Measurements from ENCODE around the gene VWA2.

VWA2 gene

DNA sequence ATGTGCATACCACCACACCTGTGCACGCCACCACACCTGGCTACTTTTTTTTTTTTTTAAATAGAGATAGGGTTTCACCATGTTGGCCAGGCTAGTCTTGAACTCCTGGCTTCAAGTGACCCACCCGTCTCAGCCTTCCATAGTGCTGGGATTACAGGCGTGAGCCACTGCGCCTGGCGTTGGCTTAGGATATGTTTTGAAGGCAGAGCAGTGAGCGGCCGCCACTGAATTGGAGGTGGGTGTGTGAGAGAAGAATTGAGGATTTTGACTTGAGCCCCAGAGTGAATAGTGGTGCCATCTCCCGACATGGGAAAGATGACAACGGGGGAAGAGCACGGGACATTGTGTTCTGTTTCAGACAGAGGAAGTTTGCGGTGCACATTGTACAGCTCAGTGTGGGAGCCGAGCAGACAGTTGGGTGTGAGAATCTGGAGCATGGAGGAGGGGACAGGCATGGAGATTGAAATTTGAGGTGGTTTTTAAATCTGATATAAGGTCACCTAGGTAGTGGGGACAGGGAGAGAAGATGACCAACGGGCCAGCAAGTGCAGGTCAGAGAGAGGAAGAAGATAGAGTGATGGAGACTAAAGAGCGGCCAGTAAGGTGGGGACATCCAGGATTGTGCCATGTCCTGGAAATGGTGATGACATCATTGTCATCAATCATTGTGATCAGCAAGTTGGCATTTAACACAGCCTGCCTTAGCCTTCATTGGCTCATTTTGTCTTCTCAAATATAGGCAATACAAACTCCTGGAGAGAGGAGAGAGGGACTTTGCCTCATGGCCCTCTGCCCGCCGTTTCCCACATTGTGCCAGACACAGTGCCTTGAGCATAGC is 35.8 kb downstream of the VWA2 start:
- no peak for DNase-seq (ENCODE audit: low read depth in 2 of 2, low spot score in 1 of 2)

DNA sequence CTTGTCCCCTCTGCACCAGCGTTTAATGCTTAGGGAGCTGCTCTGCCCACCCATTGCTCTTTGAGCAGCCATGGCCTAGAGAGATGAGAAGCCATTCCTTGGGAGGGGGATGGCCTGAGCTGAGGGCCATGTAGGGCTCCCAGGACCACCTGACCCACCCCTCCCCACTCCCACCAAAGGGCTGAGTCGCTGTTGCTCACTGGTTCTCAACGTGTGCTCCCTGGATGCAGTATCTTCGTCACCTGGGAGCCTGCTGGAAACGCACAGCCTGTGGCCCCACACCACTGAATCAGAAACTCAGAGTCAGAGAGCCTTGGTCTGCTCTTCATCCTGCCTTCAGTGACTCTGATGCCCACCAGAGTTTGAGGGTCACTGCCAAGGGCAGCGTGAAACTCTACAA is 37.0 kb downstream of the VWA2 start:
- DNase-seq (ENCODE audit: low read depth in 2 of 2, low spot score in 1 of 2), result no peak

DNA sequence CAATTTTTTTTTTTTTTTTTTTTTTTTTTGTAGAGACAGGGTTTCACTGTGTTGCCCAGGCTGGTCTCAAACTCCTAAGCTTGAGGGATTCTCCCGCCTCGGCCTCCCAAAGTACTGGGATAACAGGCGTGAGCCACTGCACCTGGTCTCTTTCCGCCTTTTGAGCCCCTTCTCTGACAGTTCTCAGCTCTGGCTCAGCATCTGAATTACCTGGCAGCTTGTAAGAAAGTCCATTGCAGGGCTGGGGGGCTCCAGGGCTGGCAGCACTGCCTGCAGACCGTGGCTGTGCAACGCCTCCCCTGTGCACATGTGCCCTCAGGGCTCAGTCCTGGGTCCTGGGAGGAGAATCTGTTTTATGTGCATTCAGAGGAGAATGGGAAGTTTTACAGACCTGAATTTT is 37.6 kb downstream of the VWA2 start:
- DNase-seq (ENCODE audit: low read depth in 2 of 2, low spot score in 1 of 2), result no peak

DNA sequence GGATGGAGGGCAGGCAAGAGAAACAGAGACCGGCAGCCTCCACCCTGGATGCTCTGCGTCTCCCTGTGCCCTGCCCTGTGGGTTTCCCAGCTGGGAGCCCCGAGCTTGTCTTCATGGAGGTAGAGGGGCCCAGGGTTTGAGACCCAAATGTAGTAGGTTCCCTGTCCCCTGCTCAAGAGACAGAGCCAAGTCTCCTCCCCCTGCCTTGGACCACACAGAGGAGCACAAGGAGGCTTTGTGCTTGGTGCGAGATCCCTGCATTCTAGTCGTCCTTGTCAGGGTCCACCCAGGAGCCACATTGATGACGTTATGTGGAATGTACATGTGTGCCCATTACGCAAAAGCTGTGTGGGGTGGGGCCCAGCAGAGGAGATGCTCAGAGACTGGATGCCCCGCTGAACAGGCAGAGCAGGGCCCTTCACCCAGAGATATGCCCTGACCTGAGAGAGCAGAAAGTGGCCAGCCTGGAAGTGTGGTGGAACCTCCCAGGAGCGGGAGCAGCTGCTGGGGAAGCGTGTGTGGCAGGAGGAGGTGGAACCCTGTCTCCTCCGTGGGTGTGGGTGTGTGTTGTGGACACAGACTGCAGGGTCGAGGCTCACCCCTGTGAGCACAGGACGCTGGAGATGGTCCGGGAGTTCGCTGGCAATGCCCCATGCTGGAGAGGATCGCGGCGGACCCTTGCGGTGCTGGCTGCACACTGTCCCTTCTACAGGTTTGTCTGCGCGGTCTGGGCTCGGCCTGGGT is 39.3 kb downstream of the VWA2 start:
- DNase-seq (ENCODE audit: low read depth in 2 of 2, low spot score in 1 of 2), result no peak

DNA sequence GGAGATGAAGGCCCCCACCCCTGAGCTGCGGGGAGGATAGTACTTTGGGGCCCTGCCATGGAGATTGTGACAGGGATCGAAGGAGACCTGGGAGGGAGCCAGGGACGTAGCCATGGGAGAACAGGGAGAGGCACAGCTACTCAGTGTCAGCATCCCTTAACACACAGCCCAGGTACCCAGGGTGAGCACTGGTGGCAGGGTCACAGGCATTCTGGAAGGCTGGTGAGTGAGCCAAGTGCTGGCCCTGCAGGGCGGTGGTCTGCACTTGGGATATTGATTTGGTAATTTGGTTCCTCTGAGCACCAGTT is 39.8 kb downstream of the VWA2 start:
- DNase-seq (ENCODE audit: low read depth in 2 of 2, low spot score in 1 of 2), result no peak

DNA sequence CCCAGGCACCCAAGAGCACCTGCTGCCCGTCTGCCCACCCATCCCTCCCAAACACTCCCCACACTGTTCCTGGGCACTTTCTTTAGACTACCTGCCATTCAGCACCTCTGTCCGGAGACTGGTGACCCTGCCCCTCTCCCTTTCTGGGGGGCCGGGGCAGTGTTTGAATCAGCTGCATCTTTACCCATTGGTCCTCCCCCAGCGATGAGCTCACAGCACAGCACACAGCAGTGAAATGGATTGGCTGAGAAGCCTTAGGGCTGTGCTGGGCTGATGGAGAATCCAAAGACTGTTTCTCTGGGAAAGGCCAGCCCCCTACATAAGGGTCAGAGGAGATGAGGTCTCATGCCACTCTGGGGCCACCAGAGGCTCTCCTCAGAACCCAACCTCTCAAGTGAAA is 40.2 kb downstream of the VWA2 start:
- DNase-seq (ENCODE audit: low read depth in 2 of 2, low spot score in 1 of 2), result no peak

DNA sequence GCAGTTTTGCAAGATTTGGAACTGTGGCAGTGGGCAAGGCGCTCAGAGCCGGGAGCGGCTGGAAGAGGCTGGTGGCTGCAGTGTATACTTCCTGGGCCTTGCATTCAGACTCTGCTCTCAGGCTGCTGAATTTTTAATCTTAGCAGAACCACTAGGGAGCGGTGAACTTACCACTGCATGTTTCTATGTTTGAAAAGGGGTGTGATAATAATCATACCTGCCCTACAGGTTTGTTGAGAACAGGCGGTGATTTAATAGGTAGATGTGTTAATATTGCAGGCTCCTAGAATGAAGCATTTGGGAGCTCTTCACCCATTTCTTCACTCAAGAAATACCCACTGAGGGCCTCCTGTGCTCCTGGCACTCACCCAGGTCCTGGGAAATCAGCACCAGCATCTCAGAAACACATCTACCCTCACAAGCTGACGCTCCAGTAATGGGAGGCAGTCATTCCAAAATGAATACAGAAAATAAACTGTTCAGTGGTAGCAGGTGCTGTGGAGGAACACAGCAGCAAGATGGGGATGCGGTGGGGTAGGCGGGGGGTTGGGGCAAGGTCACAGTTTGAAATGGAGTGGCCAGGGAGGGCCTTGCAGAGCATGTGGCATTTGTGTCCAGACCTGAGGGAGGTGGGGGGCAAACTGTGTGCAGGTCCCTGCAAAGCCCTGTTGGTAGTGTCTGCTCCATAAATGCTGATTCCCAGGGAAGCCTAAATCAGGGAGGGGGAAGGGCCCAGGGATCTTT is 41.0 kb downstream of the VWA2 start:
- no peak for DNase-seq (ENCODE audit: low read depth in 2 of 2, low spot score in 1 of 2)

DNA sequence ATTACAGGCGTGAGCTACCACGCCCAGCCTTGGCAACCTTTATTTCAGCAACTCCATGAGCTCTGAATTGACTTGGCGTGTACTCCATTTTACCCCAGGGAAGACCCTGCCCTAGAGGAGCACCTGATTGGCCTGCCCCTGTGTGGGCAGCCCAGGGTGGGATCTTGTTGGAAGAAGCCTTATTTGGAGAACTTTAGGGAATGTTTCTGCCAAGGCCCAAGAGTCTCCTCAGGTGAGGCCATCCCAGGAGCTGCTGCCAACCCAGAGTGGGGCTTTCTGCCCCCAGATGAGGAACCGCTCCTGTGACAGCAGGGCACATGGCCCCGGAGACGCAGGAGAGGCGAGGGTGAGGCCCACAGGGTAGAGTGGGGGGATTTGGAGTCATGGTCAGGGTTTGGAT is 42.0 kb downstream of the VWA2 start:
- no peak for DNase-seq (ENCODE audit: low read depth in 2 of 2, low spot score in 1 of 2)

DNA sequence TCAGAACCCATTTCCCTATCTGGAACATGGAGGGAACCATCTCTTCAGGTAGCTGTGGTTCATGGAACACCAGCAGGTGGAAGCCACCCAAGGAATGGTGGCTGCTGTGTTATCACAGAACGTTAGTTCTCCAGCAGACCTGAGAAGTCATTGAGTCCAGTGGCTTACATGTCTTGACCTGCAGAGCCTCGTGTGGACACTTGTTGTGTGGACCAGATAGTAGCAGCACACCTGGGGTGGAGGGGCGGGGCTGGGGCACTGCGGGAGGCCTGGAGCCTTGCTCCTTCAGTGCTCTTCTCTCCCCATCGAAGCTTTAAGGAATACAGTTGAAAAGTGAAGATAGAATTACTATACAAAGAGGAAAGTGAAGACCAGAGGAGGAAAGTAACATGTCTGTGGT is 42.4 kb downstream of the VWA2 start:
- no peak for DNase-seq (ENCODE audit: low read depth in 2 of 2, low spot score in 1 of 2)

DNA sequence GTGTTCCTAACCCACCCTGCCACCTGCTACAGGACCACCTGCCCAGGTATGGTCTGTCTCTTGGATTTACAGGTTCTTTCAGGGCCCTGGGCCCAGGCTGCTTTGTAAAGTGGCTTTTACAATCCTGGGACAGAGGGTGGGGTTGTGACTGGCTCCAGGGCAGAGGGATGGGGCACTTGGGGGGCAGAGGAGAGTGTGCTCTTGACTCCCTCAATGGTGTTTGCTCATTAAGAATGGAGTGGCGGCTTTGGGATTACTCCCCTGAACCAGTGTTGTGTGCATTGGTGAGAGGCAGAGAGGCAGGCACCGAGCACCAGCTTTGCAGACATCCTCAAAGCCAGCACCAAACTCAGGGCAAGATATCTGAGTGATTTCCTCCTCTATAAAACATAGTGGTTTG is 43.5 kb downstream of the VWA2 start:
- DNase-seq (ENCODE audit: low read depth in 2 of 2, low spot score in 1 of 2), result no peak

DNA sequence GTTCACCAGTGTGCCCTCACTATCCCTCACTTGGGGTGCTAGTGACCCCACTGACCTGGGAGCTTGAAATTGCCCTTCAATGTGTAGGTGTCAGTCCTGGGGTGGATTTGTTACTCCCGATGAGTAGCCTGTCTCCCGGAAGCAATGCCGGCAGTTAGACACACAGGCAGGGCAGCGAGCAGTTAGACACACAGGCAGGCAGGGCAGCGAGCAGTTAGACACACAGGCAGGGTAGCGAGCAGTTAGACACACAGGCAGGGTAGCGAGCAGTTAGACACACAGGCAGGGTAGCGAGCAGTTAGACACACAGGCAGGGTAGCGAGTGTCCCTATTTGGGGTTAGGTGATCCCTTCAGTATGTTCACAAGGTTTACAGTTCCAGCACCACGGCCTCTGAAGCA is 44.0 kb downstream of the VWA2 start:
- DNase-seq (ENCODE audit: low read depth in 2 of 2, low spot score in 1 of 2), result no peak

DNA sequence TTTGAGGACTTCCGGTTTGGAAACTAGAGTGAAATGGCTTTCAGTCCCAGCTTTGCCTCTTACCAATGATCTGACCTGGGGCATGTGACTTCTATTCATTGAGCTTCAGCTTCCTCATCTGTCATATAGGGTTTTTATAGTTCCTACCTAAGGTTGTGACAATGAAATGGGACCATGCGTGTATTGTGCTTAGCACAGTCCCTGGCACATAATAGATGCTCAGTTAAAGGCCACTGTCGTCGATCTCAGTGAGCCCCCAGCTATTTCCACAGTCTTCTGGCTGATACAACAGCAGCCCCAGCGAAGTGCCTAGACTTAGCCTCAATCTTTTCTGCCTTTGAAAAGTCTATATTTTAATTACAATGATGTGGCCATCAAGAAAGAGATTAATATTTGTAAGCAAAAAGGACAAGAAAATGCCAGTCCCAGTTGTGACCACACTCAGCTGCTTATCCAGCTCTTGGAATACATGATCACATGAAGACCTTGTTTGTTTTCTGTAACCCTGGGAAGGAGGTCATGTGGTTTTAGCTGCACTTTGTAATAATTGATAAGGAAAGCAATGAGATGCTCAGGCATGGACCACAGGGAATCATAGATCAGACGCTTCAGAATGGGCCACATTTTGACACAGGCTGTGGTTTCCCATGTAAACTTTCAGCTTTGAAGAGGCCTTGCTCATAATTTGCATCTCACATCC is 44.6 kb downstream of the VWA2 start:
- no peak for DNase-seq (ENCODE audit: low read depth in 2 of 2, low spot score in 1 of 2)

DNA sequence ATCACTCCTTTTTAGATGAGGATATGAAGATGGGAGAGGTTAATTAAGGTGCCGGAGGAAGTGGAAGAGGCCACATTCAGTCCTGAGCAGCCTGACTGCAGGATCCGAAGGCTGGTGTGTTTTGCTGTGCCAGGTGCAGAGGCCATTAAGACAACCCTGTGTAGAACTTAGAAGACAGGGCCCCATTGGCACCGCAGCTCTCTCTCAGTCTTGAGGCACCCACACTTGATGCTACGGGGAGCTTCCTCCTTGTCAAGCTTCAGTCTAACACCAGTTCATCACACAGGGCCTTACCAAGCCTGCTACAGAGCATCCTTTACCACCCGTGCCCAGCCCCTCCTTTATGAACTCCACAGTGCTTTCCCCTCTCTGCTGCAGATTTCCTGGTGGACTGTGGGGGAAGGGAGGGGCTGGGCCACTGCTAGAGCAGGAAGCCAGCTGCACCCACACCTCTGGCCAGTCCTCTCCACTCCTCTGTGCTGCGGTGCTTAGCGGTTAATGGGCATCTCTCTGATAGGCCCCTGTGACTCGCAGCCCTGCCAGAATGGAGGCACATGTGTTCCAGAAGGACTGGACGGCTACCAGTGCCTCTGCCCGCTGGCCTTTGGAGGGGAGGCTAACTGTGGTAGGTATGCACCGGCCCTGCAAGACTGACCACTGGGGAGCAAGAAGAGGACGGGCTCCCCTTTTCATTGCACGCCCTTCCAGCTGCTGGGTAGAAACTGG is 45.5 kb downstream of the VWA2 start:
- no peak for DNase-seq (ENCODE audit: low read depth in 2 of 2, low spot score in 1 of 2)

DNA sequence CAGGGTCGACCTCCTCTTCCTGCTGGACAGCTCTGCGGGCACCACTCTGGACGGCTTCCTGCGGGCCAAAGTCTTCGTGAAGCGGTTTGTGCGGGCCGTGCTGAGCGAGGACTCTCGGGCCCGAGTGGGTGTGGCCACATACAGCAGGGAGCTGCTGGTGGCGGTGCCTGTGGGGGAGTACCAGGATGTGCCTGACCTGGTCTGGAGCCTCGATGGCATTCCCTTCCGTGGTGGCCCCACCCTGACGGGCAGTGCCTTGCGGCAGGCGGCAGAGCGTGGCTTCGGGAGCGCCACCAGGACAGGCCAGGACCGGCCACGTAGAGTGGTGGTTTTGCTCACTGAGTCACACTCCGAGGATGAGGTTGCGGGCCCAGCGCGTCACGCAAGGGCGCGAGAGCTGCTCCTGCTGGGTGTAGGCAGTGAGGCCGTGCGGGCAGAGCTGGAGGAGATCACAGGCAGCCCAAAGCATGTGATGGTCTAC is 46.9 kb downstream of the VWA2 start:
- no peak for DNase-seq (ENCODE audit: low read depth in 2 of 2, low spot score in 1 of 2)

DNA sequence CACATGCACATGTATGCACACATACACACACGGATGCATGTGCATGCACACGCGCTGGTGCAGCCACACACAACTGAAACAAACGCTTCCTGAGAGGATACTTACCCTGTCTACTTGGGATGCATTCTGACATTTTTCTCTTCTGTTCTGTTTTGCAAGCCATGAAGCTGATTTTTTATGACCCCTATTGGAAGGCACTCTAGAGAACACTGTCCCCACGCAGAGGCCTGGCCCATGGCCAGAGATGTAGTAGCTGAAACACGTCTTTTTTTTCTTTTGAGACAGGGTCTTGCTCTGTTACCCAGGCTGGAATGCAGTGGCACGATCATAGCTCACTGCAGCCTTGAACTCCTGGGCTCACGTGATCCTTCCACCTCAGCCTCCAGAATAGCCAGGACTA is 47.9 kb downstream of the VWA2 start:
- no peak for DNase-seq (ENCODE audit: low read depth in 2 of 2, low spot score in 1 of 2)

DNA sequence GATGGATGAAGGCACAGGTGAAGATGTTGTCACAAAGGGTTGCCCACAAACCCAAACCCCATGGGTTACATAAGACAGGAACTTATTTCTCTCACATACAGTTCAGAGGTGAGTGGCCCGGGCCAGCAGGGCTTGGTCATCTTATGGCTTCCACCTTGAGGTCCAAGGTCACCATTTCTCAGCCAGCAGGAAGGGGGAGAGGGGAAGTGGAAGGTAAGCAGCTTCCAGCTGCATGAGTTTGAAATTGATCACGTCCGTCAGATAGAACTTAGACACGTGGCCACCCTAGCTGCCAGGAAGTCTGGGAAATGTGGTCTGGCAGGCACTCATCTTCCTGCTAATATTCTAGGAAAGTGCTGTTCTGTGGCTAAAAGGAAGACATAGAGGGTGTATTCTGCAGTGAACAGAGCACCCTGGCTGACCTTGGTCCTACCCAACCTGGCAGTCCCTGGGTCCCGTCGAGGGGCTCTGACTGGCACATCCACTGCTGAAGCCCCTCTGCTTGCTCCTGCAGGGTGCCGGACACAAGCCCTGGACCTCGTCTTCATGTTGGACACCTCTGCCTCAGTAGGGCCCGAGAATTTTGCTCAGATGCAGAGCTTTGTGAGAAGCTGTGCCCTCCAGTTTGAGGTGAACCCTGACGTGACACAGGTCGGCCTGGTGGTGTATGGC is 49.5 kb downstream of the VWA2 start:
- no peak for DNase-seq (ENCODE audit: low read depth in 2 of 2, low spot score in 1 of 2)

DNA sequence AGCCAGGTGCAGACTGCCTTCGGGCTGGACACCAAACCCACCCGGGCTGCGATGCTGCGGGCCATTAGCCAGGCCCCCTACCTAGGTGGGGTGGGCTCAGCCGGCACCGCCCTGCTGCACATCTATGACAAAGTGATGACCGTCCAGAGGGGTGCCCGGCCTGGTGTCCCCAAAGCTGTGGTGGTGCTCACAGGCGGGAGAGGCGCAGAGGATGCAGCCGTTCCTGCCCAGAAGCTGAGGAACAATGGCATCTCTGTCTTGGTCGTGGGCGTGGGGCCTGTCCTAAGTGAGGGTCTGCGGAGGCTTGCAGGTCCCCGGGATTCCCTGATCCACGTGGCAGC is 50.0 kb downstream of the VWA2 start:
- DNase-seq (ENCODE audit: low read depth in 2 of 2, low spot score in 1 of 2), result no peak

DNA sequence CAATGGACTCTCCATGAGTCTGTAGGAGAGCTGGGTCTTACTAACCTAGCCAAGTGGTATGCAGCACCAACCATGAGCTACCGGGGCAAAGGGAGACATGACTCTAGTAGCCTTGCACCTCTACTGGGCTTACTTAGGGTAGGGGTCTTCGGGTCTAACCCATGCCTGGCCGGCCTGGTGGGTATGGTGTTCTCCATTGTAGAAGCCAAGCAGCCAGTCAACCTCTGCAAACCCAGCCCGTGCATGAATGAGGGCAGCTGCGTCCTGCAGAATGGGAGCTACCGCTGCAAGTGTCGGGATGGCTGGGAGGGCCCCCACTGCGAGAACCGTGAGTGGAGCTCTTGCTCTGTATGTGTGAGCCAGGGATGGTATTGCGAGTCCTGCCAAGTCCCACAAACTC is 51.0 kb downstream of the VWA2 start:
- no peak for DNase-seq (ENCODE audit: low read depth in 2 of 2, low spot score in 1 of 2)

DNA sequence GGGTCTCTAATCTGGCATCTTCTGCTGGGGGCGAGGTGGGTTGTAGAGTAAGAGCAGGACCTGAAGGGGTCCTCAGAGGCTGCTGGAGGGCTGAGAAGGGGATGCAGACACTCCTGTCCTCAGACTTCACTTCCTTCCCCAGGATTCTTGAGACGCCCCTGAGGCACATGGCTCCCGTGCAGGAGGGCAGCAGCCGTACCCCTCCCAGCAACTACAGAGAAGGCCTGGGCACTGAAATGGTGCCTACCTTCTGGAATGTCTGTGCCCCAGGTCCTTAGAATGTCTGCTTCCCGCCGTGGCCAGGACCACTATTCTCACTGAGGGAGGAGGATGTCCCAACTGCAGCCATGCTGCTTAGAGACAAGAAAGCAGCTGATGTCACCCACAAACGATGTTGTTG is 52.0 kb downstream of the VWA2 start:
- DNase-seq (ENCODE audit: low read depth in 2 of 2, low spot score in 1 of 2), result no peak

DNA sequence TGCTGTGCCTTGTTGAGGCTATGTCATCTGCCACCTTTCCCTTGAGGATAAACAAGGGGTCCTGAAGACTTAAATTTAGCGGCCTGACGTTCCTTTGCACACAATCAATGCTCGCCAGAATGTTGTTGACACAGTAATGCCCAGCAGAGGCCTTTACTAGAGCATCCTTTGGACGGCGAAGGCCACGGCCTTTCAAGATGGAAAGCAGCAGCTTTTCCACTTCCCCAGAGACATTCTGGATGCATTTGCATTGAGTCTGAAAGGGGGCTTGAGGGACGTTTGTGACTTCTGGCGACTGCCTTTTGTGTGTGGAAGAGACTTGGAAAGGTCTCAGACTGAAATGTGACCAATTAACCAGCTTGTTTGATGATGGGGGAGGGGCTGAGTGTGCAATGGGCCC is 52.5 kb downstream of the VWA2 start:
- DNase-seq (ENCODE audit: low read depth in 2 of 2, low spot score in 1 of 2), result no peak

All from stimulated activated CD8-positive, alpha-beta memory T cell treated with anti-CD3 and anti-CD28 coated beads, Interleukin-4, amount 100 ng/mL, for 1 hour (primary cell).